ENCODE measurements around the gene DIS3L. TPM values are rescaled to one million over a fixed set of nuclear protein-coding genes. Genes with fewer than 3 reads are reported as not detected.

The DIS3L gene
- total RNA-seq, 1 experiment from 2014 or later, result 32.9 TPM

- TF ChIP-seq ERG (CRISPR knock-in tag; IDR thresholded peaks at IDR 0.05), result no peak
- 0 out of 2 replicates have a peak, but pooled peaks have one; percentile 16 for TF ChIP-seq SP1 (CRISPR knock-in tag; conservative IDR thresholded peaks at IDR 0.05)
- no peak for TF ChIP-seq NR3C1 (CRISPR knock-in tag; conservative IDR thresholded peaks at IDR 0.05; ENCODE audit: low read depth)
- TF ChIP-seq ETV6 (CRISPR knock-in tag; IDR thresholded peaks at IDR 0.05), result no peak
- Mint-ChIP-seq H3K36me3 (peaks cover 9% of the 10 kb centered on the region; the same call in 1 of the 2 replicates), H3K4me1 (peaks cover 41% of the 10 kb centered on the region), H3K9me3 (no peaks in the 10 kb centered on the region), H3K27ac (no peak overlapping the region; the same call in 1 of the 2 replicates), H3K27me3 (ENCODE audit: low read depth) (no peaks in the 10 kb centered on the region), H3K4me3 (peak overlapping the region; percentile 80)
- ATAC-seq (no peak), DNase-seq (ENCODE audit: low spot score) (no peak)
- ChIA-PET POLR2A (interaction anchor here (0.5 to 0.9 kb wide), 2 partner anchors 204 to 304 kb away, joined by 3 read pairs; no protein-coding TSS in a partner anchor), CTCF (interaction anchor here (0.9 to 1.8 kb wide), 3 partner anchors 43 to 379 kb away, joined by 3 to 4 read pairs (median 4); partner anchors contain the start of gene SNAPC5)
Observed at GRCh38 chr15:66294932-66295235, 1.5 kb downstream of the DIS3L start.

GRCh38 chr15:66296186-66296585, 2.8 kb downstream of the DIS3L start:
- no peak for TF ChIP-seq ETV6 (CRISPR knock-in tag; IDR thresholded peaks at IDR 0.05)
- TF ChIP-seq NR2C2 (CRISPR knock-in tag; IDR thresholded peaks at IDR 0.05), result no peak
- TF ChIP-seq E2F1 (CRISPR knock-in tag; IDR thresholded peaks at IDR 0.05), result no peak
- no peak for TF ChIP-seq PRDM15 (CRISPR knock-in tag; IDR thresholded peaks at IDR 0.05)
- no peak for TF ChIP-seq E2F4 (CRISPR knock-in tag; IDR thresholded peaks at IDR 0.05; ENCODE audit: borderline replicate concordance, low read depth)
- TF ChIP-seq PRRX2 (CRISPR knock-in tag; IDR thresholded peaks at IDR 0.05), result no peak
- TF ChIP-seq ZBTB21 (CRISPR knock-in tag; IDR thresholded peaks at IDR 0.05; ENCODE audit: borderline replicate concordance), result no peak
- no peak for TF ChIP-seq CBFB (CRISPR knock-in tag; IDR thresholded peaks at IDR 0.05; ENCODE audit: low read depth)
- TF ChIP-seq ATF6 (CRISPR knock-in tag; IDR thresholded peaks at IDR 0.05), result no peak
- TF ChIP-seq ARID4B (CRISPR knock-in tag; IDR thresholded peaks at IDR 0.05; ENCODE audit: borderline replicate concordance), result no peak
- no peak for TF ChIP-seq USF1 (CRISPR knock-in tag; IDR thresholded peaks at IDR 0.05)
- no peak for TF ChIP-seq KAT7 (CRISPR knock-in tag; IDR thresholded peaks at IDR 0.05; ENCODE audit: borderline replicate concordance)
- no peak for TF ChIP-seq TCF7 (CRISPR knock-in tag; IDR thresholded peaks at IDR 0.05; ENCODE audit: low read depth)
- peaks cover 12% of the 10 kb centered on the region; the same call in 1 of the 2 replicates for H3K36me3 Mint-ChIP-seq
- H3K4me1 Mint-ChIP-seq, result peaks cover 41% of the 10 kb centered on the region
- ChIA-PET POLR2A (interaction anchor here (0.7 kb wide), 1 partner anchor 22 kb away, joined by 5 read pairs; no protein-coding TSS in a partner anchor), CTCF (interaction anchor here (0.7 kb wide), 1 partner anchor 747 kb away, joined by 4 read pairs; no protein-coding TSS in a partner anchor)
- H3K27me3 Mint-ChIP-seq (ENCODE audit: low read depth), result no peaks in the 10 kb centered on the region
- H3K4me3 Mint-ChIP-seq, result no peak overlapping the region
- no peak overlapping the region for H3K27ac Mint-ChIP-seq
- ATAC-seq (no peak), DNase-seq (ENCODE audit: low spot score) (no peak)
- H3K9me3 Mint-ChIP-seq, result no peaks in the 10 kb centered on the region
